Pons (tissue), 1 donor: Measurements from ENCODE around the gene ELFN1.
"Not testable (repeated sequence)": the region's sequence is repeated elsewhere in the genome, so short reads cannot be mapped to it uniquely, and the experiment has no call there.

Experiments used
- DNase-seq: peaks from one replicate; pipeline ENCODE4 v3.0.0-alpha.2; 2016; ENCODE audit warnings: low spot score

ELFN1 gene

DNA sequence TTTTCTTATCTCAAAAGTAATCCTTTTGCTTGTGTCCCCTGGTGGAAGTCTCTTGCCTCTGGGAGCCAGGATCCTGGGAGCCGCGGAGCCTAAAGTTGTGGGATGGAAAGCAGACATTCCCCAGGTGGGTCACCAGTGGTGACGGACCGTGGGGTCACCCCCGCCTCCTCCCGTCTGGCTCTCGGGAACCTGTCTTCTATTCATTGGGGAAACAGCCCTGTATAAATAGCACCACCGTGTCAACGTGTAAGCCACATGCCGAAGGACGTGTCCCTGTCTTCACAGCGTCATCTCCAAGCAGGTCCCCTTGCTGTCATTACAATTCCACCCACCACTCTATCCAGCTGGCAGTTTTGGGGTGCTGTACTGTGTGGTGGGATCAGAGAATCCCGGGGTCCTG is 87.5 kb downstream of the ELFN1 start:
- no peak for DNase-seq

DNA sequence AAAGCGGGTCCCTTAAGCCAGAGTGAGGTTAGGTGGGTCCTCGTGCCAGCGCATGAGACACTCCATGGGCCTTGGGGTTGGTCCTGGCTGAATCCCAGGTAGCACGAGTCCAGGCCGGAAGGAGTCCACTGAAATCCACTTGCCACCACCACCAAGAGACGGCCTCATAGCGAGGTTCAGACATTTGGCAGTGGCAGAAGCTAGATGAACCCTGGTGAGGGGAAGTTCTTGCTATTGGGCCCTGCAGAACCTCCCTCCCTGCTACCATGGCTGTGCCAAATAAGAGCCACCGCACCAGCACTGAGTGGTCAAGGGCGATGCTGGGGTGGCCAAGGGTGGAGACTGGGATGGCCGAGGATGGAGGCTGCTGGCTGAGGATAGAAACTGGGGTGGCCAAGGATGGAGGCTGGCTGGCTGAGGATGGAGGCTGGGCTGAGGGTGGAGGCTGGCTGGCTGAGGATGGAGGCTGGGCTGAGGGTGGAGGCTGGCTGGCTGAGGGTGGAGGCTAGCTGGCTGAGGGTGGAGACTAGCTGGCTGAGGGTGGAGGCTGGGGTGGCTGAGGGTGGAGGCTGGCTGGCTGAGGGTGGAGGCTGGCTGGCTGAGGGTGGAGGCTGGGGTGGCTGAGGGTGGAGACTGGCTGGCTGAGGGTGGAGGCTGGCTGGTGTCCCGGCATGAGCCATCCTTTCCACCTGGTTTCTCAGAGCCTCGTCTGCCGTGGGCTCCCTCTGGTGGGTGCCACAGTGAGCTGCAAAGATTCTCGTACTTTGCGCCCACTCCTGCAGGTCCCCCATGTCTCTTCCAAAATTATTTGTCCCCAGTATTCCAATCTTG is 88.2 kb downstream of the ELFN1 start:
- no peak for DNase-seq

DNA sequence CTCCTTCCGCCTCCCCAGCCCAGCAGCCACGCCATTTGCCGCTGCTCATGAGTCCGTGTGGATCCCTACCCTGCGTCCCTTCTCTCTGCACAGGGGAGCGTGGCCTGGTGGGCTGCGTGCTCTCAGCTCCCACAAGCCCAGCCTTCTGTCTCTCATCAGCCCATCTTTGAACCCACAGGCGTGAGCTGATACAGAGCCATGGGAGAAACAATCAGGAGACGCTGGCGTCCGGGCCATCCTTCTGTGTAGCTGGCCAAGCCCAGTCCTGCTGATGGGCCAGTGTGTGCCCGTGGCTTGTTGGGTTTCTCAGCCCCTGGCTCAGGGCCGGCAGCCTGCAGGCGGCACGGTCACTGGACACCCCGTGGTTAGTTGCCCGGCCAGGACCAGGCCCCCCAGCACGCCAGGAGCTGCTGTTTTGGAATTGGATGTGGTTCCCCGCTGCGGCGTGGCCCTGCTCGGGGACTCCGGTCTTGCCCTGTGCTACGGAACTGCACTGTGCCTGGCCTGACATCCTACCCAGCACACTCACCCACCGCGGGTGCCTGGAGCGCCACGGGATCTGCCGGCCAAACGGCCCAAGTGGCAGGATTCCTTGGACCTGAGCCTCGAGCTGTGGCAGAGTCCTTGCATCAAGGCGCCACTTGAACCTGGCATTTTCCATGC is 88.9 kb downstream of the ELFN1 start:
- DNase-seq = no peak

DNA sequence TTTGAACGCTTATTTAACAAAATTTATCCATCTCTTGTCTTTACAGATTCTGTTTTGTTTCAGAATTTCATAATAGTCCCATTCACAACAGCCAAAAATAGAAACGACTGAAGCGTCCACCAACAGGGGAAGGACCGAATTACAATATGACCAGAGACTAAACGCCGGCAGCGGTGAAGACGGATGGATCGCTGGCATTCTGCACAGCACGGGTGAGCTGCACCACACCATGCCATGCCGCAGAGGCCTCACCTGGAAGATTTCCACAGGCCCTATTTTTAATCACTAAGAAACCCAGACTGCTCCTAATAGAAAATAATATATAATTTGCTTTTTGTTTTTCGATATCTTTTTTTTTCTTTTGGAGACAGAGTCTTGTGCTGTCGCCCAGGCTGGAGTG is 91.0 kb downstream of the ELFN1 start:
- peak; percentile 13 for DNase-seq

DNA sequence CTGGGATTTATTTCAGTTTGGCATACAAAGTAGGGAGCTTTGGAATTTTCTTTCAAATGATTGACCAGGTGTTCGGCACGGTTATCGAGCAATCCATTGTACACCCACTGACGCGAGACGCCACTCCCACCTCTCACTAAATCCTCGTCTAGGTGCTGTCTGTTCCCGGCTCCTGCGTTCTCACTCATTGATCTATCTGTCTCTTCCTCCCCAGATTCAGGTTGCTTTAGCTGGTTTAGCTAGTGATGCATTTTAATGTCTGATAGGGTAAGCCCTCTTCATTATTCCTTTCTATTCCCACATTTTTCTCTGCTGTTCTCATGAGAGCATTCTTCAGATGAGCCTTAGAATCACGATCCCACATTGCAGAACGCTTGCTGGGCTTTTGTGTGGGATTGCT is 91.7 kb downstream of the ELFN1 start:
- no peak for DNase-seq

DNA sequence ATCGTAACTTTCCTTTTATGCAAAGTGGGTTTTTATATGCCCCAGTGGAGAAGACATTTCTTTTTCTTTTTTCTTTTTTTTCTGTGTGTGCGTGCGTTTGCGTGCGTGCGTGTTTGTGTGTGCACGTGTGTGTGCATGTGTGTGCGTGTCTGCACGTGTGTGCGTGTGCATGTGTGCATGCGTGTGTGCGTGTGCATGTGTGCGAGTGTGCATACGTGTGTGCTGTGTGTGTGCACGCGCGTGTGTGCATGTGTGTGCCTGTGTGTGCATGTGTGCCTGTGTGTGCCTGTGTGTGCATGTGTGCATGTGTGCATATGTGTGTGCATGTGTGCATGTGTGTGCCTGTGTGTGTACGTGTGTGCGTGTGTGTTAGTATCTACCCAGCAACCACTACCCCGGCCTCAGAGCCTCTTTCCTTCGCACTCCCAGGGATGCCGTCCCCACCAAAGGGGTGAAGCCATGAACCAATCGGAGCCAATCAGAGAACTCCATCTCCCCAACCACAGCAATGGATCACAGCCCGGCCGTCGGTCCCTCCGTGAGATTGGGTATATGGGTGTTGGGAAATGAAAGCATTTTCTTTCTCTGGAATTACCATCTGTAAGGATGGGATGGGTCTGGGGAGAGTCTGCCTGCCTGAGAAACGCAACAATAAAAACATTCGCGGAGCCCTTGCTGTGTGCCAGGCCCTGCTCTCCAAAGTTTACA is 92.3 kb downstream of the ELFN1 start:
- no peak for DNase-seq

DNA sequence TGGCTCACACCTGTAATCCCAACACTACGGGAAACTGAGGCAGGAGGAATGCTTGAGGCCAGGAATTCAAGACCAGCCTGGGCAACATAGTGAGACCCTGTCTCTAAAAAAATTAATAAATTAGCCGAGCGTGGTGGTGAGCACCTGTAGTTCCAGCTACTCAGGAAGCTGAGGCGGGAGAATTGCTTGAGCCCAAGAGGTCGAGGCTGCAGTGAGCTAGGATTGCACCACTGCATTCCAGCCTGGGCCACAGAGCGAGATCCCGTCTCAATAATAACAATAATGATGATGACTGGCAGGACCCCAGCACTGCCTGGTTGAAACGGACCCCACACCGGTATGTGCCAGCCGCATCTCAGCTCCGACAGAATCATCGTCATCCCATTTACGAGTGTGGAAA is 93.0 kb downstream of the ELFN1 start:
- DNase-seq = no peak

DNA sequence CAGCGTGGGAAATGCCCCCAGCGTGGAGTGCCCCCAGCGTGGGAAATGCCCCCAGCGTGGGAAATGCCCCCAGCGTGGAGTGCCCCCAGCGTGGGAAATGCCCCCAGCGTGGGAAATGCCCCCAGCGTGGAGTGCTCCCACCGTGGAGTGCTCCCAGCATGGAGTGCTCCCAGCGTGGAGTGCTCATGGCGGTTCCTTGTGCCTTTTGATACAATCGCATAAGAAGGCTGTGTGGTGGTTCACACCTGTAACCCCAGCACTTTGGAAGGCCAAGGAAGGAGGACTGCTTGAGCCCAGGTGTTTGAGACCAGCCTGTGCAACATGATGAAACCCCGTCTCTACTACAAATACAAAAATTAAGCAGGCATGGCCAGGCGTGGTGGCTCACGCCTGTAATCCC is 93.8 kb downstream of the ELFN1 start:
- not testable (repeated sequence) for DNase-seq

DNA sequence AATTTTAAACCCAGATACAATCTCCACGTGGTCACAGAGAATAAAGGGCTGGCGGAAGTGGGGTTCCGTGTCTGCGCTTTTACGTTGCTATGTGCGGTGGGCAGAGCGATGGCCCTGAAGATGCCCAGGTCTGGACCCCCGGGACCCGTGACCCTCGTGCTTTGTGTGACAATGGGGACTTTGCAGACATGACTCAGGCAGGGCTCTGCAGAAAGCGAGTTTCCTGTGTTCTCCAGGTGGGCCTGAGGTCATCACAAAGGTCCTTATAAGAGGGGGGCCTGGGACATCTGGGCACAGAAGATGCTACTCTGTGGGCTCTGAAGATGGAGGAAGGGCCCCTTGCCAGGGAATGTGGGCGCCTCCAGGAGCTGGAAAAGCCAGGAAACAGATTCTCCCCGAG is 95.3 kb downstream of the ELFN1 start:
- DNase-seq = no peak

DNA sequence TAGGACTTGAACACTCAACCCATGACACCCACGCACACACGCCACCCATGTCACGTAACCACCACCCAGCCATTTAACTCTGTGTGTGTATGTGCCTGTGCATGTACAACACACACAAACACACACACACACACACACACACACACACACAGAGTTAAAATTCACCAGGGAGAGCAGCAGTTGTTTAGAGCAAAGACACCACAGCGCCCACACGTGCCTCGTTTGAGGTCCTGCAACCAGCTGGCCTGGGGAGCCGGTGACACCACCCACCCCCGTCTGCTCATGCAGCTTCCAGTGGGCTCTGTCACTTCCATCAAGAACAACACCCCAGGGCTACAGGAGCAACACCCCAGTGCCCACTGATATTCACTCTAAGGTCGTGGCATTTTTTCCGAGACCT is 97.4 kb downstream of the ELFN1 start:
- no peak for DNase-seq

DNA sequence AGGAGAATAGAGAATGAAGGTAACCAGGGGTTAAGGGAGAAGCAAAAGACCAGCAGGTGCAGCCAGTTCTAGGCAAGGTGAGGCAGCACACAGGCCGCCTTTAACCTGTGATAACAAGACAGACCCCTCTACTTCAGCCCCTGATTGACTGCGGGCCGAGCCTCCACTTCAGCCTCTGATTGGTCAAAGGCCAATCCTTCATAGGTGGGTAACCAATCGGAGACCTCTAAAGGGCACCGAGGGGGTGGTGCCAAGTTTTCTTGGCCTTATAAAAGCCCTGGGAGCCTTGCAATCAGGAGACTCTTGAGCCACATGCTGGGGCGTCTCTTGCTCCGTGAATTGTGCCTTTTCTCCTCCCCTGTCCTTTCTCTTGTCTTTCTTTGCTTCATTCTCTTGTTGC is 98.8 kb downstream of the ELFN1 start:
- DNase-seq = no peak

DNA sequence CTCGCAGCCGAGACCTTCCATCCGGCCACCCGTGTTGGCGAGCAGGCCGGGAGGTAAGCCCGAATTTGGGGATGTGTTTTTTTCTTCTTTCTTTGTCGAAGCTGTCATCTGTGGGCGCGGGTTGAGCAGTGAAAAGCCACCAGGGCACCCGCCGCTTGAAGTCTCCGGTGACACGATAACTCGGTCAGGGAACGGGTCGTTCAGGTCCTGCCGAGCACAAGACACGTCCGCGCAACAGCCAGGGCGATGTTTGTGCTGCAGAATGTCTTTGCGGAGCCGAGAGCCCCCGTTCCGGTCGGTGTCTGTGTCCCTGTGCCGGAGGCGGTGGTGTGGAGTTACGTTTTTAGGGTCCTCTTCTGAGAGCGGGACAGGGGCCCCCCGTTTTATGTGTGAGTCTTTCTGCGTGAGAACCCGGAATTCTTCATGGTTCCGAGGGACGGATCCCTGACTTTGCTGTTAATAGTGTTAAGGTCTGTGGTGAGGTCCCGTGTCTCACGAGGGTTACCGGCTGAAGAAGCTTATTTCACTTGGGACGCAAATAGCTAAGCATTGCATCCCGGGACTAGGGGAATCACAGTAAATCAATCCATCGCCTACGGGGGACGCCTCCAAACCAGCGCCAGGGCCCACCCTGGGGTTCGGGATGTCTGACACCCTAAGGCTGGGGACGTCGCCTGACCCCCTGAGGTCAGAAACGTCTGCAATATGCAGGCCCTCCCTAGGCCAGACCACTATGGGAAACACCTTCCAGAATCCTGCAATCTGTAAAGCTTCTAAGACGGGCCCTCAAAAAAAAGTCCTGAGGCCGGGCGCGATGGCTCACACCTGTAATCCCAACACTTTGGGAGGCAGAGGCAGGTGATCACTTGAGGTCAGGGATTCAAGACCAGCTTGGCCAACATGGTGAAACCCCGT is 99.5 kb downstream of the ELFN1 start:
- no peak for DNase-seq

DNA sequence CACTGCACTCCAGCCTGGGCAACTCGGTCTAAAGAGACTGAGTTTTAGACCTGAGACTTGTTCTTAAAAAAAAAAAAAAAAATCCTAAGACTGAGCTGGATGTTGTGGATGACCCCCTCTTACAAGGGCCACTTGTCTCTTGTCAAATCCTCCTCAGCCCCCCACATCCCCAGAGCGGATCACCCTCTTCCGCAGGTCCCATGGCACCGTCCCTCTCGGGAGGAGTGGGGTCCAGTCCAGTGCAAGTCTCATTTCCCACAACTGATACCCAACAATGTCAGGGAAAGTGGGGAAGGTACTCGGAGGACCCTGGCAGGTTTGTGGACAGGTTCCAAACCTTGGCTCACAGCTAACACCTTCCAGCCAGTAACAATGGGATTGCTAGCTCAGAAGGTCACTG is 100.3 kb downstream of the ELFN1 start:
- no peak for DNase-seq

DNA sequence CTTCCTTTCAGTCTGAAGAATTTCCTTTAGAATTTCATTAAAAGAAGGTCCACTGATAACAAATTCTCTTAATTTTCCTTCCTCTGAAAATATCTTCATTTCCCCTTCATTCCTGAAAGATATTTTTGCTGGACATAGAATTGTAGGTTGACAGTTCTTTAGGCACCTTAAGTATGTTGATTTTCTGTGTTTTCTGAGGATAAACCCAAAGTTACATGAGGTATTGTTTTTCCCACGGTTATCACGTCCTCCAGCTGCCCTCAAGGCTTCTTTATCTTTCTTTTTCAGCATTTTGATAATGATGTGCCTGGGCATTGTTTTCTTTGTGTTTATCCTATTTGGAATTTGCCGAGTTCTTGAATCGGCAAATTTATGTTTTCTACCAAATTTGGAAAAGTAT is 105.3 kb downstream of the ELFN1 start:
- DNase-seq = no peak

DNA sequence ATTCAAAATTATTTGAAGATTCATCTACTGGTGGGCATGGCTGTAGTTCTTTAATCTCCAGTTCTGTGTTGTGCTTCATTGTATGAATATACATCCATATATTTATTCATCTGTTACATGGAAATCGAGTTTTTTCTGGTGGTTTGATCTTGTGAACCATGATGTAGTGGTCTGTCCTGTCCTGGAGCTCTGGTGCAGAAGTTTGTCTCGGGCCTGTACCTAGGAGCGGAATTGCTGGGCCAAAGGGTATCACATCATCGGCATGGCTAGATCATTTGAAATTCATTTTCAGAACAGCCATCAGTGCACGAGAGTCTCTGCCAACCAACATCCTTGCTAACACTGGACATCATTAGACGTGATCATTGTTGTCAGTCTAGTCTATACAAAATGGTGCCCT is 107.0 kb downstream of the ELFN1 start:
- no peak for DNase-seq

DNA sequence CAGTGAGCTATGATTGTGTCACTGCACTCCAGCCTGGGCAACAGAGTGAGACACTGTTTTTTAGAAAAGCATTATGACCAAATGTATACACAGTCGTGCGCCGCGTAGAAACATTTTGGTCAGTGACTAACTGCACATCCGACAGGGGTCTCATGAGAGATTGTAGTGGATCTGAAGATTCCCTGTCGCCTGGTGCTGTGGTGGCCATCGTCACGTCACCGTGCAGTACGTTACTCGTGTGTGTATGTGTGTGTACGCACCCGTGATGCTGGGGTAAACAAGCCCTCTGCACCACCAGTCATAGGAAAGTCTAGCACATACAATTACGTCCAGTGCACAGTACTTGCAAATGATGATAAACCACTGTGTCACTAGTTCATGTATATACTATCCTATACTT is 109.4 kb downstream of the ELFN1 start:
- no peak for DNase-seq

DNA sequence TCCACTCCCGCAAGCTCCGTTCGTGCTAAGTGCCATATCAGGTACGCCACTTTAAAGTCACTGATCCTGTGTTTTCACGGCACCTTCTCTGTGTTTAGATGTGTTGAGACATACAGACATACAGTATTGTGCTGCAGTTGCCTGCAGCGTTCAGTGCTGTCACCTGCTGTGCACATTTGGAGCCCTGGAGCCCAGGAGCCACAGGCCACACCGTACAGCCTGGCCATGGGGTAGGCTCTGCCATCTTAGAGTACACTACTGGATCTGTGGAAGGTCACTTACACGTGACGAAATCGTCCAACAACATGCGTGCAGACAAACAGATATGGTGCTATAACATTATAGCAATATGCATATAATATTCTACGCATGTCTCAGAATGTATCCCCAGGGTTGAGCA is 111.3 kb downstream of the ELFN1 start:
- DNase-seq = no peak

DNA sequence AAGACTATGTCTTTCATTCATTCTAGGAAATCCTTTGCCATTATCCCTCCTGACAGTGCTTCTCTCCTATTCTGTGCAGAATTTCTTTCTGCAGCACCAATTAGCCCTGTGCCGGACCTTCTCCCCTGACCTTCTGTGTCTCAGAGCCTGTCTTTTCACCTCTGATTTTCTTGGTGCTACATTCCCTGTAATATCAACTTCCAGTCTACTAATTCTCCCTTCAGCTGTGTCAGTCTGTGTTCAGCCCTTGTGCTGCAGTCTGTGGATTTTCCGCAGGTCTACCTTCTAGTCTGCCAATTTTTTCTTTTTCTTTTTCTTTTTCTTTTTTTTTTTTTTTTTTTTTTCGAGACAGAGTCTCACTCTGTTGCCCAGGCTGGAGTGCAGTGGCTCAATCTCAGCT is 115.8 kb downstream of the ELFN1 start:
- no peak for DNase-seq

DNA sequence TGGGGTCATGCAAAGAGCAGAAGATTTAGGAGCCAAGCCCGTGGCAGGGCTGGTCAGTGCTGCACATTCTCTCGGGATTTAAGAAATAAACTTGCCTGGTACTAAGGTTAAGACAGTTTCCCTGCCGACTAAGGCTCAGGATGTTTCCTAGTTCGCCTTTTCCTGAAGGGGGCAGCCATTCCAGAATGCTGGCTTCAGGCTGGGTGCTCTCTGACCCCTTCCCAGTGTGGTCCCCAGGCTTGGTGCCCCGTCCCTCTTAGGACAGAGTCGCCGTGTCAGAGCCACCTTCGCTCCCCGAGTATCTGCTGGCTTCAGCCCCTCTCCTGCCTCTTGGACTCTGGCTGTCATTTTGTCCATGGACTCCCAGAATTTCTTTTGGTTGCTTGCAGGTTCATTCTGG is 117.2 kb downstream of the ELFN1 start:
- DNase-seq = no peak

DNA sequence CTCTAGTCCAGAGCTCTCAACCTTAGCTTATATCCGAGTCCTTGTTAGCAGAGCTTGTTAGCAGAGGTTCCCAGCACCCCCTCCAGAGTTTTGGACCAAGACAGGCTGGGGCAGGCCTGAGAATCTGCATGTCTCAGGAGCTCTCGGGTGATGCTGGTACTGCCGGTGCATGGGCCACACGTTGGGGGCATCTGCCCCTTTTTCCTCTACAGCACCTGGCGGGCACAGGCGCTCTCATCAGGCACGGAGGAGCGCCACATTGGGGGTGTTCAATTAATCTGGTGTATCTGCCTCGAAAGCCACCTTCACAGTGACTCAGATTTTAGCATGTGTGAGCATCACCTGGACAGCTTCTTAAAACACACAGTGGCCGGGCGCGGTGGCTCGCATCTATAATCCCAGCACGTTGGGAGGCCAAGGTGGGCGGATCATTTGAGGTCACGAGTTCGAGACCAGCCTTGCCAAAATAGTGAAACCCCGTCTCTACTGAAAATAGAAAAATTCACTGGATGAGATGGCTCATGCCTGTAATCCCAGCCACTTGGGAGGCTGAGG is 117.7 kb downstream of the ELFN1 start:
- DNase-seq = no peak

DNA sequence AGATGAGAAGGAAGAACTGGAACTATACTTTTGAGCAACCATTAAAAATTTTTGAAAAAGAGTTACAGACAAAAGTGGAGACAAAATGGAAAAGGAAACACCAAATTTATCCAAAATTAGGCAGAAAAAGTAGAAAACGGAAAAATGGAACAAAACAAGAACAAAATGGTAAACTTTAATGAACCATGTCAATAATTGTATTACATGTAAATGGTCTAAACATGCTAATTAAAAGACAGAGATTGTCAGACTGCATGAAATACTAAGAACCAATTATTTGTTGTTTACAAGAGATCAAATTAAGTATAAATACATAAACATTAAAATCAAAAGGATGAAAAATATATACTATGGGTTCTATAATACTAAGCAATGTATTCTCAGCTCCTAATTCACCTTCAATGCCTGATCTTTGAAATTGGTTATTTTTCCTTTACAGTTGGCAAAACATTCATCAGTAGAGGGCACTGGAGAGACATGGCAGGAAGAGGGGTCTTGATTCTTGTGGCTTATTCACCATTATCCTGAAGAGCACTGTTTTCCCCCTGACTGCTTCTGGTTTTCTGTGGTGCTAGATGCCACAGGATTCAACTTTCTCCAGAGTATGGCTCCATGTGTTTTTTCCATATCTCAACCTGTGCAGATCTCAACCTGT is 124.9 kb downstream of the ELFN1 start:
- DNase-seq = no peak
